Measurements from ENCODE around the gene EFNA5. TPM values are rescaled to one million over a fixed set of nuclear protein-coding genes. Genes with fewer than 3 reads are reported as not detected.

Gene EFNA5
- total RNA-seq, 1 donor from 2014 or later: 40.9 TPM

GRCh38 chr5:107580889-107581820, 89.6 kb downstream of the EFNA5 start:
- no peak for DNase-seq (ENCODE audit: low spot score)
- intact Hi-C loops (cut with DNase I): loop anchor here (10.0 kb wide), 1 partner anchor 636 kb away; no protein-coding TSS in a partner anchor

GRCh38 chr5:107578051-107578635, 92.6 kb downstream of the EFNA5 start:
- intact Hi-C loops (cut with DNase I): loop anchor here (10.0 kb wide), 1 partner anchor 453 kb away; no protein-coding TSS in a partner anchor
- DNase-seq (ENCODE audit: low spot score): no peak

GRCh38 chr5:107577394-107577950, 93.3 kb downstream of the EFNA5 start:
- intact Hi-C loops (cut with DNase I): loop anchor here (10.0 kb wide), 1 partner anchor 453 kb away; no protein-coding TSS in a partner anchor
- no peak for DNase-seq (ENCODE audit: low spot score)

- DNase-seq (ENCODE audit: low spot score): no peak
- intact Hi-C loops (cut with DNase I): loop anchor here (10.0 kb wide), 1 partner anchor 452 kb away; no protein-coding TSS in a partner anchor
Measured at GRCh38 chr5:107576736-107577393, 93.9 kb downstream of the EFNA5 start.

GRCh38 chr5:107576155-107576554, 94.6 kb downstream of the EFNA5 start:
- DNase-seq (ENCODE audit: low spot score): no peak
- intact Hi-C loops (cut with DNase I): loop anchor here (10.0 kb wide), 1 partner anchor 451 kb away; no protein-coding TSS in a partner anchor

- no peak for DNase-seq (ENCODE audit: low spot score)
- intact Hi-C loops (cut with DNase I): loop anchor here (5.0 to 10.0 kb wide), 3 partner anchors 192 to 449 kb away; no protein-coding TSS in a partner anchor
Measured at GRCh38 chr5:107574287-107574686, 96.5 kb downstream of the EFNA5 start.

GRCh38 chr5:107572715-107573368, 97.9 kb downstream of the EFNA5 start:
- no peak for DNase-seq (ENCODE audit: low spot score)
- intact Hi-C loops (cut with DNase I): loop anchor here (2.0 to 10.0 kb wide), 4 partner anchors 98 to 448 kb away; partner anchors contain the start of gene EFNA5

GRCh38 chr5:107571621-107572536, 98.9 kb downstream of the EFNA5 start:
- DNase-seq (ENCODE audit: low spot score): peak; percentile 96
- intact Hi-C loops (cut with DNase I): loop anchor here (2.0 to 10.0 kb wide), 4 partner anchors 99 to 447 kb away; partner anchors contain the start of gene EFNA5

- intact Hi-C loops (cut with DNase I): loop anchor here (5.0 to 10.0 kb wide), 3 partner anchors 189 to 446 kb away; no protein-coding TSS in a partner anchor
- DNase-seq (ENCODE audit: low spot score): no peak
Measured at GRCh38 chr5:107570805-107571531, 99.8 kb downstream of the EFNA5 start.

- no peak for DNase-seq (ENCODE audit: low spot score)
Measured at GRCh38 chr5:107570181-107570580, 100.6 kb downstream of the EFNA5 start.

GRCh38 chr5:107567901-107568671, 102.7 kb downstream of the EFNA5 start:
- DNase-seq (ENCODE audit: low spot score): no peak
- intact Hi-C loops (cut with DNase I): no loop called here

More at GRCh38 chr5:107570181-107570580, 100.6 kb downstream of the EFNA5 start:
- intact Hi-C loops (cut with DNase I): loop anchor here (5.0 to 10.0 kb wide), 3 partner anchors 188 to 445 kb away; no protein-coding TSS in a partner anchor

- intact Hi-C loops (cut with DNase I): no loop called here
- DNase-seq (ENCODE audit: low spot score): no peak
Measured at GRCh38 chr5:107566986-107567385, 103.8 kb downstream of the EFNA5 start.

GRCh38 chr5:107565791-107566767, 104.7 kb downstream of the EFNA5 start:
- intact Hi-C loops (cut with DNase I): no loop called here
- DNase-seq (ENCODE audit: low spot score): no peak

GRCh38 chr5:107564931-107565372, 105.8 kb downstream of the EFNA5 start:
- no peak for DNase-seq (ENCODE audit: low spot score)
- intact Hi-C loops (cut with DNase I): no loop called here

GRCh38 chr5:107563959-107564544, 106.7 kb downstream of the EFNA5 start:
- intact Hi-C loops (cut with DNase I): no loop called here
- DNase-seq (ENCODE audit: low spot score): no peak

All from cardiac septum (tissue), 1 donor.